Mesenchymal stem cell (in vitro differentiated cells and primary cell): ENCODE measurements around the gene STYXL2.

Experiments used
- DNase-seq: peaks from one replicate; pipeline ENCODE4 v3.0.0-alpha.2; 2013
- H2AFZ ChIP-seq: one replicate; pipeline ENCODE4 v1.6.1; 2013; ENCODE audit warnings: low read depth, mild to moderate bottlenecking, control low read depth, inconsistent platforms, low read length, moderate library complexity
- H2AK5ac ChIP-seq: 2 replicates; pipeline ENCODE4 v1.6.1; 2013; ENCODE audit warnings: low read length, moderate library complexity, mild to moderate bottlenecking, inconsistent platforms; ENCODE audit not compliant: severe bottlenecking
- H2BK120ac ChIP-seq: one replicate; pipeline ENCODE4 v1.6.1; 2013; ENCODE audit warnings: low read depth, mild to moderate bottlenecking, inconsistent platforms, low read length, moderate library complexity
- H2BK12ac ChIP-seq, 2 experiments: one replicate each; pipeline ENCODE4 v1.6.1; 2013; ENCODE audit warnings: inconsistent platforms in 2 of 2, low read length in 2 of 2, mild to moderate bottlenecking in 2 of 2, moderate library complexity in 2 of 2, control low read depth in 1 of 2
- H2BK15ac ChIP-seq: one replicate; pipeline ENCODE4 v1.6.1; 2013; ENCODE audit warnings: mild to moderate bottlenecking, low read depth, inconsistent platforms; ENCODE audit not compliant: poor library complexity, severe bottlenecking
- H2BK5ac ChIP-seq: 2 replicates; pipeline ENCODE4 v1.6.1; 2013; ENCODE audit warnings: low read depth, mild to moderate bottlenecking, low read length, control low read depth, inconsistent platforms; ENCODE audit not compliant: poor library complexity, severe bottlenecking
- H3K14ac ChIP-seq, 2 experiments: one replicate each; pipeline ENCODE4 v1.6.1; 2013; ENCODE audit warnings: inconsistent platforms in 2 of 2, low read length in 2 of 2, control low read depth in 1 of 2, mild to moderate bottlenecking in 1 of 2, moderate library complexity in 1 of 2
- H3K18ac ChIP-seq, 2 experiments: one replicate each; pipeline ENCODE4 v1.6.1; 2013; ENCODE audit warnings: inconsistent platforms in 2 of 2, low read length in 2 of 2, control low read depth in 1 of 2, low read depth in 1 of 2, mild to moderate bottlenecking in 1 of 2
- H3K23ac ChIP-seq, 2 experiments: one replicate each; pipeline ENCODE4 v1.6.1; 2013; ENCODE audit warnings: inconsistent platforms in 2 of 2, low read length in 2 of 2, mild to moderate bottlenecking in 2 of 2, moderate library complexity in 2 of 2, control low read depth in 1 of 2
- H3K27ac ChIP-seq: 2 replicates; pipeline ENCODE4 v1.5.1; 2013; ENCODE audit warnings: mild to moderate bottlenecking, moderate library complexity, low read length, control low read depth, inconsistent platforms; ENCODE audit not compliant: poor library complexity, severe bottlenecking
- H3K27me3 ChIP-seq, 2 experiments: 2 replicates each; pipeline versions ENCODE4 v1.6.1 to v1.7.0; 2013; ENCODE audit warnings: low read length in 2 of 2, mild to moderate bottlenecking in 2 of 2, moderate library complexity in 2 of 2, control low read depth in 1 of 2, inconsistent platforms in 1 of 2; ENCODE audit not compliant: control insufficient read depth in 1 of 2, insufficient read depth in 1 of 2
- H3K36me3 ChIP-seq, 2 experiments: 2 replicates each; pipeline versions ENCODE4 v1.6.1 to v1.7.0; 2013; ENCODE audit warnings: low read length in 2 of 2, control low read depth in 1 of 2, inconsistent platforms in 1 of 2, low read depth in 1 of 2, mild to moderate bottlenecking in 1 of 2; ENCODE audit not compliant: insufficient read depth in 2 of 2, control insufficient read depth in 1 of 2
- H3K4ac ChIP-seq, 2 experiments: one replicate each; pipeline ENCODE4 v1.6.1; 2013; ENCODE audit warnings: inconsistent platforms in 2 of 2, low read length in 2 of 2, mild to moderate bottlenecking in 2 of 2, moderate library complexity in 2 of 2, control low read depth in 1 of 2, low read depth in 1 of 2
- H3K4me1 ChIP-seq: 2 replicates; pipeline ENCODE4 v1.6.1; 2013; ENCODE audit warnings: low read depth, low read length, control low read depth; ENCODE audit not compliant: control insufficient read depth, insufficient read depth
- H3K4me2 ChIP-seq: 2 replicates; pipeline ENCODE4 v1.6.1; 2013; ENCODE audit warnings: low read length, mild to moderate bottlenecking, inconsistent platforms; ENCODE audit not compliant: poor library complexity, severe bottlenecking
- H3K4me3 ChIP-seq, 2 experiments: 2 replicates each; pipeline versions ENCODE4 v1.5.1 to v1.7.0; 2013; ENCODE audit warnings: low read length in 2 of 2, mild to moderate bottlenecking in 2 of 2, control low read depth in 1 of 2, low read depth in 1 of 2; ENCODE audit not compliant: insufficient read depth in 1 of 2
- H3K79me1 ChIP-seq: replicated peaks from 2 replicates; pipeline ENCODE4 v1.6.1; 2013; ENCODE audit warnings: mild to moderate bottlenecking, control low read depth, low read length, inconsistent platforms; ENCODE audit not compliant: poor library complexity, severe bottlenecking
- H3K9ac ChIP-seq: 2 replicates; pipeline ENCODE4 v1.7.0; 2013; ENCODE audit warnings: mild to moderate bottlenecking, low read length, moderate library complexity
- H3K9me3 ChIP-seq: 2 replicates; pipeline ENCODE4 v1.7.0; 2013; ENCODE audit warnings: mild to moderate bottlenecking, low read length; ENCODE audit not compliant: control insufficient read depth
- H4K8ac ChIP-seq: one replicate; pipeline ENCODE4 v1.6.1; 2013; ENCODE audit warnings: inconsistent platforms, mild to moderate bottlenecking, low read length, moderate library complexity
- H4K91ac ChIP-seq: one replicate; pipeline ENCODE4 v1.6.1; 2013; ENCODE audit warnings: mild to moderate bottlenecking, low read length, inconsistent platforms
- WGBS: methylation state at CpG from one replicate; pipeline ENCODE4 v1.1.7; 2013; ENCODE audit warnings: mixed read lengths; 5-methylcytosine and 5-hydroxymethylcytosine counted together

STYXL2 gene

DNA sequence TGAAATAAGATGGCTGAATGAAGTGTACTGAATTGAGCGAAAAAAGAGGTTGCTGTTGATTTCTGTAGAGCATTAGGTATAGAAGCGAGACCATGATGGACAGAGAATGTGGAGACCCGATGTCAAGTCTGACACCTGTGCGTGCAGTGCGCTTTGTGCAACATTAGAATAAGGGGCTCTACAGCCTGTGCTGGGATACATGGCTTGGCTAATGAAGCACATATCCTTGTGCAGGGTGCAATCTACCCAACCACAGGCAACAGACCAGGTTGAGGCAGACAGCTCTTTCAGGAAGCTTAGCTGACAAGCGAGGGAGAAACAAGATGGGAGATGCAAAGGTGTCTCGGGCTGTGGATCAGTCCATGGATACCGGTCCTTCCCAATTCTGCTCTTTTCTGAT, 22.6 kb upstream of the STYXL2 start:
- no peak overlapping the region for H3K14ac ChIP-seq
- no peak overlapping the region for H3K4me3 ChIP-seq
- no peak overlapping the region for H3K9ac ChIP-seq
- H3K9me3 ChIP-seq, result no peaks in the 10 kb centered on the region
- no peak overlapping the region for H2BK12ac ChIP-seq
- H3K27me3 ChIP-seq, result peaks cover 21 to 49% of the 10 kb centered on the region in 2 experiments
- no peak overlapping the region for H3K23ac ChIP-seq
- no peaks in the 10 kb centered on the region for H3K79me1 ChIP-seq
- no peak overlapping the region for H2BK15ac ChIP-seq
- no peak overlapping the region for H2BK5ac ChIP-seq
- H2AK5ac ChIP-seq, result no peak overlapping the region
- no peak overlapping the region for H3K27ac ChIP-seq
- H3K4me2 ChIP-seq, result no peak overlapping the region
- H3K4ac ChIP-seq, result no peak overlapping the region
- H4K8ac ChIP-seq, result no peak overlapping the region
- H2BK120ac ChIP-seq, result no peak overlapping the region
- no peak overlapping the region for H4K91ac ChIP-seq
- H3K4me1 ChIP-seq, result peaks cover 2% of the 10 kb centered on the region
- WGBS, result 97% methylated on average over 8 of the region's 8 CpGs
- peaks cover 0 to 2% of the 10 kb centered on the region in 2 experiments for H3K36me3 ChIP-seq
- H2AFZ ChIP-seq, result no peak overlapping the region
- no peak overlapping the region for H3K18ac ChIP-seq
- no peak for DNase-seq

DNA sequence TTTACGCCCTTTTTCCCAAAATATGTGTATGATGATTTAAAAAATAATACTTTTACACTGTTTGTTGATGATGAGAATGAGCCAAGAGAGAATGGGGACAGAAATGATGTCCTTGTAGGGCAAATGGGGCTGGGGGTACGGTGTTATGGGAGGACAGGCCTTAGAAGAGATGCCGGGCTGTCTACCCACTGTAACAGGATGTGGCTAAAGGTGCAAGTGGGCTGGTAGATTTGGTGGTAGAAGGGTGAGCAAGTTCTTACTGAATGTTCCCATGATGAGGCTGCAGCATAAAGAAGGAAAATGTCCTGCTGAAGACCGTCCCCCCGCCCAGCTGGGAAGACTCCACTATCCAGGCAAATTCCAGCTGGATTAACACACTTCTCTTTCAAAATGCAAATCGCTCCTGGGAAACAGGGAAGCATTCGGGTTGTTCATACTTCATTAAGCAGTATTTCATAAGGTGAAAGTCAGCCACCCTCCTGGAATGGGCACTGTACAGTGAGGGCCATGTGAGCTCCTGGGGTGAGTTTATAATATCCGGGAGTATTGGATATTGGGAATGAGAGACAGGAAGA, 17.7 kb upstream of the STYXL2 start:
- Histone ChIP-seq H3K14ac (no peak overlapping the region), H3K27me3 (peaks cover 25 to 66% of the 10 kb centered on the region in 2 experiments), H3K4me2 (no peak overlapping the region), H3K4ac (no peak overlapping the region), H3K4me1 (peaks cover 7% of the 10 kb centered on the region), H4K8ac (no peak overlapping the region), H2BK120ac (no peak overlapping the region), H3K27ac (no peak overlapping the region), H3K9ac (no peak overlapping the region), H2BK5ac (no peak overlapping the region), H3K23ac (no peak overlapping the region), H2AK5ac (no peak overlapping the region), H3K36me3 (no peaks in the 10 kb centered on the region), H2AFZ (no peak overlapping the region), H2BK12ac (no peak overlapping the region), H3K18ac (no peak overlapping the region), H3K4me3 (no peak overlapping the region), H2BK15ac (no peak overlapping the region), H3K79me1 (no peaks in the 10 kb centered on the region), H3K9me3 (no peaks in the 10 kb centered on the region), H4K91ac (no peak overlapping the region)
- no peak for DNase-seq
- WGBS, result 89% methylated on average over 8 of the region's 8 CpGs

DNA sequence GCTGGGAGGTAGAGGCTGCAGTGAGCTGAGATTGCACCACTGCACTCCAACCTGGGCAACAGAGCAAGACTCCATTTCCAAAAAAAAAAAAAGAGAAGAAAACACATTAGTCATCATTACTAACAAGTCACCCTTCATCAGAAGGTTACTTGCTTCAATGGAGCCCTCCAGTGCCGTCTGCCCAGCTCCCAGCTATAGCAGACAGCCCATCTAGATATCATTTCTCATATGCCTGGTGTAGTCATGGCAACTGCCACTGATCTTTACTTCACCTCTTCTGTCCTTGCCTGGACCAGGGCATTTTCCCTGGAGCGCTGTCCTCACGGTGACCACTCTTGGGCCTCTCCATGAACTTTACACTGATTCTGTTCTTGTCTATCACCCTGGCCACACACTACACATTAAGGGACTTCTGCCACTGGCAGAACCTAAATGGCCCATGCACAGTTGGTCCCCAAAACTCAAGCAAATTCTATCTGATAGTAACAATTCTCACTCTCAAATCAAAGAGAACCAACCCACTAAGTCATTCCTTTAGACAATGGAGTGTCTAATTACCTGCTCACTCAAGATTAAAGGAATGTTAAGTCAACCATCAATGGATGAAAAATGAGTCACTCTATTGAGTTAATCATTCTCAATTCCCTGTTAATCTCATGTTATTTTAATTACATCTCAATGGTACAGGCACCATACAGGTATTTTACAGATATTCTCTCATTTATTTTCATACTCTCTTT, 16.6 kb upstream of the STYXL2 start:
- Histone ChIP-seq H4K91ac (no peak overlapping the region), H3K36me3 (no peaks in the 10 kb centered on the region), H3K4ac (no peak overlapping the region), H2AK5ac (no peak overlapping the region), H2BK120ac (no peak overlapping the region), H3K4me3 (no peak overlapping the region), H3K27ac (no peak overlapping the region), H3K14ac (no peak overlapping the region), H2BK5ac (no peak overlapping the region), H3K27me3 (peaks cover 29 to 70% of the 10 kb centered on the region in 2 experiments), H3K23ac (no peak overlapping the region), H4K8ac (no peak overlapping the region), H3K18ac (no peak overlapping the region), H2AFZ (no peak overlapping the region), H3K4me2 (no peak overlapping the region), H3K79me1 (no peaks in the 10 kb centered on the region), H3K9me3 (no peaks in the 10 kb centered on the region), H3K4me1 (peaks cover 7% of the 10 kb centered on the region), H2BK12ac (no peak overlapping the region), H3K9ac (no peak overlapping the region), H2BK15ac (no peak overlapping the region)
- no peak for DNase-seq
- WGBS, result 88% methylated on average over 3 of the region's 3 CpGs

DNA sequence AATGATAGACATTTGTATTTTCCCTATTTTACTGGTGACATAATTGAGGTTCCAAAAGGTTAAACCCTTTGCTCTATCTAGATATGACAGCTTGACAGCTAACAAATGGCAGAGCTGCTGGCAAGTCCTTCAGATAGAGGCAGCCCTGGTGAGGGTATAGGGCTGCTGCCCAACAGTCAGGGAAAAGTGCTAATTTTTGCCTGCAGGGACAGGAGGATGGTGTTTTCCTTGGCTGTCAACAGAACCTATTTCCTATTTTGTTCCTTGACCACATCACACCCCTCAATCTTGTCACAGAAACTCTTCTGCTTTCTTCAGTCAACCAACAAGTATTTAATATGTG, 16.0 kb upstream of the STYXL2 start:
- H3K4ac ChIP-seq, result no peak overlapping the region

More for the DNA sequence above, 16.0 kb upstream of the STYXL2 start:
- Histone ChIP-seq H3K36me3 (no peaks in the 10 kb centered on the region), H2BK5ac (no peak overlapping the region), H3K4me3 (no peak overlapping the region), H2BK15ac (no peak overlapping the region), H3K9me3 (no peaks in the 10 kb centered on the region), H4K8ac (no peak overlapping the region), H2AK5ac (no peak overlapping the region), H3K4me2 (no peak overlapping the region), H2BK12ac (no peak overlapping the region), H3K14ac (no peak overlapping the region), H3K27me3 (peaks cover 29 to 76% of the 10 kb centered on the region in 2 experiments), H3K18ac (no peak overlapping the region), H2BK120ac (no peak overlapping the region), H2AFZ (no peak overlapping the region), H3K23ac (no peak overlapping the region), H4K91ac (no peak overlapping the region), H3K4me1 (peaks cover 10% of the 10 kb centered on the region), H3K9ac (no peak overlapping the region), H3K79me1 (no peaks in the 10 kb centered on the region), H3K27ac (no peak overlapping the region)
- DNase-seq, result no peak
